Brain microvascular endothelial cell (primary cell): ENCODE data around the gene DAGLA.

Experiments used
- DNase-seq: peaks from one replicate; pipeline ENCODE4 v3.0.0-alpha.2; 2020
- H3K27ac ChIP-seq: fragments of 250-450 bp; sonication (Bioruptor Pico); 2 replicates; pipeline ENCODE4 v1.5.1; 2020; ENCODE audit warnings: mild to moderate bottlenecking, moderate library complexity
- H3K27me3 ChIP-seq: fragments of 250-450 bp; sonication (Bioruptor Pico); replicated peaks from 2 replicates; pipeline ENCODE4 v1.5.1; 2020; ENCODE audit warnings: mild to moderate bottlenecking
- H3K36me3 ChIP-seq: fragments of 250-450 bp; sonication (Bioruptor Pico); replicated peaks from 2 replicates; pipeline ENCODE4 v1.5.1; 2020; ENCODE audit warnings: mild to moderate bottlenecking
- H3K4me3 ChIP-seq: 2 replicates; pipeline ENCODE4 v1.5.1; 2011; ENCODE audit warnings: low read depth, mild to moderate bottlenecking, control low read depth, low read length, moderate library complexity
- CTCF ChIP-seq: IDR thresholded peaks from 2 replicates; pipeline ENCODE4 v1.5.1; 2011; ENCODE audit warnings: low read depth, mild to moderate bottlenecking, moderate library complexity, low read length, control low read depth, inconsistent platforms; ENCODE audit errors: missing control alignments
- in situ Hi-C: cut with HindIII; loops from 2 replicates; pipeline ENCODE4 v1.10.0; 2017; ENCODE audit warnings: low sequenced_read_pairs, low pct_ligation_motif_present

The DAGLA gene

DNA sequence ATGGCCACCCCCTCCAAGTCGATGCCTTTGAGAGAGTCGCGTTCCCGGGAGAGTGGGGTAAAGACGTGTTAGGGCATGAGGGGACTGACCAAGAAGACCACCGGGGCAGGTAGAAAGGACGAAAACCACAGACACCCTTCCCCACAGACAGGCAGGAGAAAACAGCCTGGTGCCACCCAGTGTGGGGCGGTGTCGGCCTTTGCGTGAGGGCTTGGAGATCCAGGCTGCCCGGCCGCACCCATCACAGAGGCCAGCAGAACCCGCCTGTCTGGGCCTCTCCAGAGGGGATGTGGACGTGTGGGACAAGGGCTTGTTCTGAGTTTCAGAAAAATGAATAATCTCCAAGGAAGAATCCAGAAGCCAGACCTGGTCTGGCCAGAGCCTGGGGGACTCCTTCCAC lies 30.8 kb downstream of the DAGLA start:
- DNase-seq: no peak
- in situ Hi-C loops: no loop called here
- Histone ChIP-seq H3K27me3 (no peaks in the 10 kb centered on the region), H3K36me3 (no peaks in the 10 kb centered on the region), H3K27ac (no peak overlapping the region), H3K4me3 (no peak overlapping the region)
- TF ChIP-seq CTCF: no peak

GRCh38 chr11:61711498-61711897 lies 31.3 kb downstream of the DAGLA start:
- in situ Hi-C loops: no loop called here
- no peak for TF ChIP-seq CTCF
- Histone ChIP-seq H3K36me3 (no peaks in the 10 kb centered on the region), H3K27me3 (no peaks in the 10 kb centered on the region), H3K4me3 (no peak overlapping the region), H3K27ac (no peak overlapping the region)
- DNase-seq: no peak

DNA sequence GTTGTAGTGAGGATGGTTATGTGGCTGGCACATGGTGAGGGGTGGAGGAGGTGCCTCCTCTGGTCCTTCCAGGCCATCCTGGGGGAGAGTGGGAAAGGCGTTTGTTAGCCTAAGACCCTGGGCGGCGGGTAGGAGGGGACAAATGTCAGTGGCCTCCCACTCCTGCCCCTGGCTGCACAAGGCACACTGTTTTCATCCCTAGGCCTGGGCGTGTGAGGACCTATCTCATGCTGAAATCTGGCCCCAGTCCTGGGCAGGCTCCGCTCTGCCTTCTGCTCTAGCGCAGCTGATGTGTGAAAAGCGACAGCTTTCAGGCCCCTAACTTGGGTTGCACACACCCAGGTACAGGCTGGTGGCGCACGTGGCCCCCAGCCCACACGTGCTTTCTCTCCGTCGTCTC lies 32.1 kb downstream of the DAGLA start:
- in situ Hi-C loops: no loop called here
- DNase-seq: no peak
- TF ChIP-seq CTCF: no peak
- no peaks in the 10 kb centered on the region for H3K27me3 ChIP-seq
- no peak overlapping the region for H3K27ac ChIP-seq
- H3K4me3 ChIP-seq: no peak overlapping the region
- no peaks in the 10 kb centered on the region for H3K36me3 ChIP-seq

DNA sequence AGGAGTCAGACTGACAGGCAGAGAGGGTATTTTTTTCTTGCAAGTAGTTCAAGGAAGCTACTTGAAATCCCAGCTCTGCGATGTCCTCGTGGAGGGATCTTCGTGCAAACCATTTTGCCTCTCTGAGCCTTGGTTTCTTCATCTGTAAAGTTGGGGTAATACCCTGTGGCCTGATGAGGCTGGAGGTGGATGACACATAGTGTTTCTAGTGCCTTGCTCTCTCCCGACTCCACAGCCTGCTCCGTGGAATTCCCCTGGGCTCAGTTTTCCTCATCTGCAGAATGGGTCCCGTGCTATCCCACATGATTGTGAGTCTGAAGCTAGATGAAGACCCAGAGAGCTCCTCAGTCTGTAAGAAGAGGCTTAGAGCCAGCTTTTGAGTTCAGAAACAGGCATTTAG lies 32.7 kb downstream of the DAGLA start:
- Histone ChIP-seq H3K27ac (no peak overlapping the region), H3K27me3 (no peaks in the 10 kb centered on the region), H3K4me3 (no peak overlapping the region), H3K36me3 (no peaks in the 10 kb centered on the region)
- TF ChIP-seq CTCF: no peak
- in situ Hi-C loops: no loop called here
- DNase-seq: no peak

DNA sequence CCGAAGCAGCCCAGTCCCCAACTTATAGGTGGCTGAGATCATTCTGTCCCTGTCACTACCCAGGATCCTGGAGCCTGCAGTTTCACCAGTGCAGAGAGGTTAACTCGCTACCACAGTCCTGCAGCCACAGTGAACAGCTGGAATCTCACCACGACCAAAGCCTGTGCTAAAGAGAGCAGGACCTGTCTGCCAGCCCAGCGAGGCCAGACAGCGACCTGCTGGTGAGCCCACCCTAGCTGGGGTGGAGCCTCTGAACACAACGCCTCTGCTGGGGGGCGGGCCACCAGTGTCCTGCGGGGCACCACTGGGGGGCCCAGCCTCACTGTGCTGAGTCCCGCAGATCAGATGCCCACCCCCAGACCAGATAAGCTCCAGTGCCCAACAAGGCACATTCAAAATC lies 33.3 kb downstream of the DAGLA start:
- H3K4me3 ChIP-seq: no peak overlapping the region
- no peaks in the 10 kb centered on the region for H3K27me3 ChIP-seq

More for the DNA sequence above, 33.3 kb downstream of the DAGLA start:
- no peak for DNase-seq
- H3K36me3 ChIP-seq: no peaks in the 10 kb centered on the region
- TF ChIP-seq CTCF: no peak
- no peak overlapping the region for H3K27ac ChIP-seq
- in situ Hi-C loops: no loop called here
